GM18870 (cell line): ENCODE measurements around the gene RIMS4.

Source experiments
- ATAC-seq: cut with Tn5 transposase; IDR thresholded peaks from one replicate; pipeline ENCODE4 v1.9.1; 2021; ENCODE audit warnings: moderate library complexity; ENCODE audit not compliant: unreplicated experiment

The RIMS4 gene

GRCh38 chr20:44723391-44723790, 87.0 kb downstream of the RIMS4 start:
- no peak for ATAC-seq

DNA sequence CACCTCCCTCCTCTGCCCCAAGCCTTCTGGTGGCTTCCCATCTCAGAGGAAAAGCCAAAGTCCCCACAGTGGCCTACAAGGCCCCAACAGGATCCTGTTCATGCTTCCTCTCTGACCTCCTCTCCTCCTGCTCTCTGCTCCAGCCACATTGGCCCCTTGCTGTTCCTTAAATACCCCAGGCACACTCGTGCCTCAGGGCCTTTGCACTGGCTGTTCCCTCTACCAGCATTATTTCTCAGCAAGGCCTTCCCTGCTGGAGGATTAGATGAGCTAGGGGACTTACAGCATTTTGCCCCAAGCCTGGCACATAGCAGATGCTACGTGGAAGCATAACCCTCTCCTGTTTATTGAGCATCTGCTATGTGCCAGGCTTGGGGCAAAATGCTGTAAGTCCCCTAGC, 87.4 kb downstream of the RIMS4 start:
- ATAC-seq, result no peak

- ATAC-seq, result no peak
Observed at GRCh38 chr20:44721785-44722054, 88.6 kb downstream of the RIMS4 start.

DNA sequence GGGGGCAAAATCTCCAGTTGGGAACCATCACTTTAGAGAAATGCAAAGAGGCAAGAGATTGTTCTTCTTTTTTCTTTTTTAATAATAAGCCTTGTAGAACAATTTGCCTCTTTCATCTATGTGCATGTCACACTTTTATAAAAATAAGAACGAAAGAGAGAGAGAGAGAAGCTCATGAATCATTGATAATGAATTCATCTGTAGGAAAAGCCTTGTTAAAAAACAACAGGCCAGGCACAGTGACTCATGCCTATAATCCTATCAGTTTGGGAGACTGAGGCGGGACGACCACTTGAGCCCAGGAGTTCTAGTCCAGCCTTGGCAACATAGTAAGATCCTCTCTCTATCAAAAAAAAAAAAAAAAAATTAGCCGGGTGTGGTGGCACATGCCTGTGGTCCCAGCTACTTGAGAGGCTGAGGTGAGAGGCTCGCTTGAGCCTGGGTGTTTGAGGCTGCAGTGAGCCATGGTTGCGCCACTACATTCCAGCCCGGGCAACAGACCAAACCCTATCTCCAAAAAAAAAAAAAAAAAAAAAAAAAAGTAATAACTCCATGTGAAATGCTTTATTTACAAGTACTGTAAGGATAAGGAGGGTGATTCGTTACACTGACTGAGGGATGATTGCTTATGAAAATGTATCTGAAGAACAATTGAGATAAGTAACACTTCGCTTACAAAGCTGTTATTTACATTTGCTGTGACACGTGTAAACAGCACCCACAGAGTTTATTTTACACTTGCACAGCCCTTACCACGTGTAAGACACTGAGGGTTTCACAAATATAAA, 89.2 kb downstream of the RIMS4 start:
- no peak for ATAC-seq

DNA sequence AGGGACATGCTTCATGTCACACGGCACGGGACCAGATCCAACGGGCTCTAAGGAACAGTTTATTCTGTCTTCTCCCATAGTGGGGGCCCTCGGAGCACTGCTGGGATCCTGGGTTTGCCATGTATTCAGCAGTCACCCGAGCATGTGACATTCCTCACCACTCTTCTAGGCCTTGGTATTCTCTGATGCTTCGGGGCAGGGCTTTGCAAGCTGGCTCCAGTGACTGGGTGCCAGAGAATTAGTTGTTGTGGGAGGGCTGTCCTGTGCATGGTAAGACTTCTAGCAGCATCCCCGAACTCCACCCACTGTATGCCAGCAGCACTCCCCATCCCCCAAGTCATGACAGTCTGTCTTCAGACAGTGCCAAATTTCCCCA, 89.7 kb downstream of the RIMS4 start:
- ATAC-seq, result no peak

DNA sequence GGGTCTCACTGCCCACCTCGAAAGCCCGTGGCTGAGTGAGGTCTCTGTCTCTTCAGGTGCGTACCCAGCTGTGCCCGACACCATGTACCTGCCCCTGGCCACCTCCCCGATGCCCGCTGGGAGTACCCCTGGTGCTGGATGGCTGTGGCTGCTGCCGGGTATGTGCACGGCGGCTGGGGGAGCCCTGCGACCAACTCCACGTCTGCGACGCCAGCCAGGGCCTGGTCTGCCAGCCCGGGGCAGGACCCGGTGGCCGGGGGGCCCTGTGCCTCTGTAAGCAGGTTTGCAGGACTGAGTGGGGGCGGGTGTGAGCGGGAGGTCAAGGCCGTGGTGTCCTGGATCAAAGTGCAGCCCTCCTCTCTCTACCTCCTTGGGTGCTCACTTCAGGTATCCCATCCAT, 90.5 kb downstream of the RIMS4 start:
- no peak for ATAC-seq

GRCh38 chr20:44717986-44718385, 92.4 kb downstream of the RIMS4 start:
- no peak for ATAC-seq

GRCh38 chr20:44716309-44717106, 93.8 kb downstream of the RIMS4 start:
- no peak for ATAC-seq

DNA sequence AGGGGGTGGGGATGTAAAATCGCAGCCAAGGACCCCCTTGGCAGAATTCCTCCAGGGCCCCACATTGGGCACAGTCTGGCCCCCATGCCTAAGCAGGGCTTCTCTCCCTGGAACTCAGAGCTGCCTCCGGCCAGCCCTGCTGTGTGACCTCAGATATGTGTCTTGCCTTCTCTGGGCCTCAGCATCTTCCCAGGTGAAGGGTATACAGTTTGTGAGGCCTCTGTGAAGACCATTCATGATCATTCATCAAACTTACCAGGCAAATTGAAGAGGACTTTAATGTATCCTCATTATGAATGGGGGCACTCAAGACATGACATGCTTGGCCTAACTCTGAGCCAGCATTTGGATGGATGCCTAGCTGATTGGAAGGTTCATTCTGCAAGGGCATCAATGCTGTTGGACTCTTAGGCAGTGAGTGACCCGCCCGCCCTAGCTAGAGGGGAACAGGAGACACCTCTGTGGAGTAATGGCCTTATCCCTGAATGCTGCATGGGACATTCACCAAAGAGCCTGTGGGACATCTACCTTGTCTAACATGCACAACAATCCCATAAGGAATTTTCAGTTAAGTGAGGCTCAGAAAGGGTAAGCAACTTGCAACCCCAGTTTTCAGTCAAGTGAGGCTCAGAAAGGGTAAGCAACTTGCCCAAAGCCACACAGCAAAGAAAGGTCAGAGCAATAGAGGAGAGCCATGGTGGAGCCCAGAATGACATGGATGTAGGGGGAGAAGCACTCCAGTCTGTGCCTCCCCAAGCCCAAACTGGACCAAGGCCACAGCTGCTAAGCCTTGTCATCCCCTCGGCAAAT, 94.6 kb downstream of the RIMS4 start:
- ATAC-seq, result no peak

GRCh38 chr20:44714701-44715498, 95.4 kb downstream of the RIMS4 start, which contains the start of gene CCN5:
TSS of gene CCN5 (plus strand) at chr20:44715369. CDS start at chr20:44715391, 22 bp downstream.
- ATAC-seq, result no peak

- ATAC-seq, result no peak
Observed at GRCh38 chr20:44714102-44714700, 96.1 kb downstream of the RIMS4 start.

DNA sequence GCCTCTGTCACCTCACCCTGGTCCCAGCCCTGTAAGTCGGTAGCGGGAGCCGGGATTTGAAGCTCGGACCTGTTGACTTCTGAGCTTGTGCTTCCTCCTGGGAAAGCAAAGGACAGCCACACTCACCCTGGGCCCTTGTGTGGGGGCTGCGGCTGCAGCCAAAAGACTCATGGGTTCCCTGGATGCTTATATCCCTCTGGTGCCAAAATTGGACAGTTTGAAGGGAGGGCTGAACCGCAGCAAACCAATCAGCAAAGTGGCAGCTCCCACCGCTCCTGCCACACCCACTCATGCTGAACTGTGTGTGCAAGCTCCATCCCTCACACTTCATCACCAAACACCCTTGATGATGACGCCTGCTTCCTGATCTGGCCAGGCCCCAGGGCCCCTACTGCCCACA, 99.1 kb downstream of the RIMS4 start:
- ATAC-seq, result no peak

DNA sequence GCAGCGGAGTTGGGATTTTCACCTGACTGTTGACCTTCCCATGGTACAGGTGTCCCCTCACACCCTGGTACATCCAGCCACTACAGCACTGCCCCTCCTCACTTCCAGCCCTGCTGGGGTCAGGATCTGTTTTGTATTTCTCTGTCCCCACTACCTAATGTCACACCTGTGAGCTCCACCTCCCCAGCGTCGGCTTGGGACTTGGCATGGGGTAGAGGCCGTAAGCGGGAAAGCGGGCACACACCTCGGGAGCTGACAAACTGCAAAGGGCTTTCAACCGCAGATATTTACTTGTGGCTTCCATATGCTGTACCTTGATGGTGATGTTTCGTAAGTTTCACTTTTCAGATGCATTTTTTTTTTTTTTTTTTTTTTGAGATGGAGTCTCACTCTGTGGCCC, 100.5 kb downstream of the RIMS4 start:
- no peak for ATAC-seq

- ATAC-seq, result no peak
Observed at GRCh38 chr20:44709380-44709779, 101.0 kb downstream of the RIMS4 start.

- ATAC-seq, result no peak
Observed at GRCh38 chr20:44707018-44707579, 103.2 kb downstream of the RIMS4 start.

DNA sequence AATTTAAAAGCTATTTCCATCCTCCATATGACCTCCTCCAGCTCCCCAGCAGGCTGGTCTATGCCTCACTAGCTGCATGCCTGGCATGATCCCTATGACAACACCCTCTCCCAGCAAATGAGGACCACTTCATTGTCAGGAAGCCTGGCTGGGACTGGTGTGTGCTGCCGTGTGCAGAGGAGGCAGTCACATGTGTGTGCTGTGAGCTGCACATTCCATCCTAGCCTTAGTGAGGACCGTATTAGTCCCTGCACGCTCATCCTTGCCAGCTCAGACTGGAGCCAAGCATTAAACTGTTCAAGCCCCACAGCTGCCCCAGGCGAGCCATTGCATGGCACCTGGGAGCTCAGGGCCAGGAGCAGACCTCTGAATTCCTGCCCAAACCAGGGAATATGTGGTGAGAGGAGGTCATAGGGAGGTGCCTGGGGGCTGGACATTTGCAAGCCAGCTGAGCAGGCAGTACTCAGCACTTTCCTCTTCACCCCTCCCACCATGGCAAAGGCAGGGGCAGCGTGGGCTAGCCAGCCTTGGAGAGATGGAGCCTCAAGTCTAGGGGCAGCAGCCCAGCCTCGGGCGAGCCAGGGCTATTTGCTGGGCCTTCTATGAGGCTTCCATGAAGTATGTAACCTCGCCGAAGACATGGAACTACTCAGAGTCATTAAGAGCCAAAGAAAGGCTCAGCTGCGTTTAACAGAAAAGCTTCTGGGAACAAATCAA, 103.9 kb downstream of the RIMS4 start:
- ATAC-seq, result no peak

DNA sequence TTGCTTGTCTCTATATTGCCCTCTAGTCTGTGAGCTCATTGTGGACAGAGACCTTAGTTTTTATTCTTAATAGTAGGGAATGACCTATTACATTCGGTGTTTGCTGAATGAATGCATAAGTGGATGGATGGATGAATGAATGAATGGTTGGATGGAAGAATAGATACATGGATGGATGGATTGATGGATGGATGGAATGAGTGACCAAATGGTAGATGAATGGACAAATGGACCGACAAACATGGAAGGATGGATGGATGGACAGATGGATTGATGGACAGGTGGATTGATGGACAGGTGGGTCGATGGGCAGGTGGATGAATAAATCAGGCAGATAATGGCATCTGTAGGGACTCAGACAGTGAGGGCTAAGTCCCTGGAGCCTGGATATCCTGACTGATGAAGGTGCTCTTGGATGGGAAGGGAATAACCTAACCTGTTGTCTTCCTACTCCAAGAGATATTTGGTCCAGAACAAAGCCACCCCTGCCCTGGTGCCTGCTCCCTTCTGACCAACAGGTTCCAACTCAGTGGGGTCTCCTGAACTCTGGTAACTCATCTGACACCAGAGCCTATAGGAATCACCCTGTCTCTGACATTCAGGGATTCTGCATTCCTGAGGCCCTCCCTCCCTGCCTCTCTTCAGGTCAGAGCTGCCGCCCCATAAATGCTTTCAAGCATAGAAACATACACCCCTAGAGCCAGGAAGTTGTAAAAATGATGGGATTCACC, 104.8 kb downstream of the RIMS4 start:
- no peak for ATAC-seq

GRCh38 chr20:44704551-44704971, 105.8 kb downstream of the RIMS4 start:
- no peak for ATAC-seq

DNA sequence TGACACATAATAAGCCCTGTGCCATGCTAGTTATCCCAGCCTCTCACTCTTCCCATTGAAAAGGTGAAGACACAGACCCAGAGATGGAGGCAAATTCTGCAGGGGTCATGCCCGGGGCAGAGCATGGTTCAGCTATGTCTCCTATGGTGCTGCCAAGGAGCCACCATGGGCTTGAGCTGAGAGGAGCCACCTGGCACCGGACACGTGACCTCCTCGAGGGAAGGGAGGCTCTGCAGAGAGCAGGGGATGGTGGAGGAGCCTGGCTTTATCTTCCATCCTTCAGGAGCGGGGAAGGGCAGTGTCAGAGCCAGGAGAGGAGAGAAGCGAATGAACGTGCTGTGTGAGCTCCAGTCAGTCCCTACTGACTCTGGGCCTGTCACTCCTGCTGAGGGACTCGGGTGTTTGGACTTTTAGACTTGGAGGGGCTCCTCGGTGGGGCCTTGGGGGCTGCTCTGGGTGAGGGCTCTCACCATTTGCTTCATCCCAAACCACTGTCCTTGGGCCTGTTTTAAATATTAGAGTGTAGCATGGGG, 106.3 kb downstream of the RIMS4 start:
- ATAC-seq, result no peak
